Activated CD8-positive, alpha-beta T cell treated with anti-CD3 and anti-CD28 coated beads for 36 hours (primary cell): ENCODE results near the gene SGCE. TPM values are rescaled to one million over a fixed set of nuclear protein-coding genes. Genes with fewer than 3 reads are reported as not detected.

Source experiments
- ATAC-seq: fragments of 200-7000 bp; cut with Tn5 transposase; one replicate; pipeline ENCODE4 v1.10.0; 2021; ENCODE audit warnings: mild to moderate bottlenecking, moderate library complexity
- CTCF ChIA-PET: fragments of 350-600 bp; sonication (Branson Sonifier 250); formaldehyde crosslinking; loops from one replicate; lab custom pipeline; 2021; ENCODE audit warnings: antibody characterized with exemption; lab: Charles Lee
- POLR2A ChIA-PET: fragments of 350-600 bp; sonication (Branson Sonifier 250); formaldehyde crosslinking; loops from one replicate; lab custom pipeline; 2021; ENCODE audit warnings: antibody characterized with exemption; lab: Charles Lee
- DNase-seq: peaks from one replicate; pipeline ENCODE4 v3.0.0-alpha.2; 2020
- H3K27ac Mint-ChIP-seq: one replicate; pipeline ENCODE4 v1.8.0; 2021; ENCODE audit warnings: mild to moderate bottlenecking, mixed read lengths
- H3K27me3 Mint-ChIP-seq: one replicate; pipeline ENCODE4 v1.8.0; 2021; ENCODE audit warnings: mixed read lengths
- H3K36me3 Mint-ChIP-seq: one replicate; pipeline ENCODE4 v1.8.0; 2021; ENCODE audit warnings: low read depth, mixed read lengths
- H3K4me1 Mint-ChIP-seq: one replicate; pipeline ENCODE4 v1.8.0; 2021; ENCODE audit warnings: low read depth, mixed read lengths
- H3K4me3 Mint-ChIP-seq: one replicate; pipeline ENCODE4 v1.8.0; 2021; ENCODE audit warnings: mild to moderate bottlenecking, moderate library complexity, mixed read lengths
- H3K9me3 Mint-ChIP-seq: one replicate; pipeline ENCODE4 v1.8.0; 2021; ENCODE audit warnings: mixed read lengths
- CTCF ChIP-seq: fragments of 200-600 bp; IDR thresholded peaks from one replicate; pipeline ENCODE4 v1.8.0; 2022; ENCODE audit warnings: antibody characterized with exemption, mild to moderate bottlenecking
- intact Hi-C: fragments of 100-400 bp; cut with micrococcal nuclease; formaldehyde crosslinking; loops from one replicate; pipeline ENCODE4 v1.10.0; 2022
- total RNA-seq, 2 experiments: library from RNA; stranded (reverse); gene quantifications; one replicate each; pipeline ENCODE4 v1.2.3, GENCODE V29; 2021

The SGCE gene
- total RNA-seq, 2 experiments from 2014 or later: 0.56 TPM; not detected in 1

DNA sequence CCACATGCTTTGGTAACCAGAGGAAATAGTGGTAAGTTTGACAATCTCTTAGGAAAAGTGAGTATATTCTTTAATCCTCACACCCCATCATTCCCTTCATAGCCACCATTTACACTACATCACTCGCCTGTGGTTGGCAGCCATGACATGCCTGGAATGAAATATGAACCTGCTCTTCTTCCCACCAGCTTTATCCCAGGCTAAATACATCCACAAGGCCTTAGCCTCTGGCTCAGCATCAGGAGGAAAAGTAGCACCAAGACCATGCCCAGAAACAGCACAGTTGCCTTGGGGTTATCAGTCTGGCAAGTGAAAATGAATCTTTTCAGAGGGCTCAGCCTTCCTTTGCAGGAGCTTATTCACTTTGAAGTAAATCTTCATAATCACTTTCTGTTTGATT, 40.3 kb downstream of the SGCE start:
- no peak overlapping the region for H3K27ac Mint-ChIP-seq
- H3K4me1 Mint-ChIP-seq: peaks cover 2% of the 10 kb centered on the region
- H3K27me3 Mint-ChIP-seq: peaks cover 9% of the 10 kb centered on the region
- POLR2A ChIA-PET: no interaction called here
- intact Hi-C loops: no loop called here
- ATAC-seq (no peak), DNase-seq (no peak)
- H3K36me3 Mint-ChIP-seq: no peaks in the 10 kb centered on the region
- no peak overlapping the region for H3K4me3 Mint-ChIP-seq
- H3K9me3 Mint-ChIP-seq: peaks cover 1% of the 10 kb centered on the region
- TF ChIP-seq CTCF: no peak
- CTCF ChIA-PET: no interaction called here

GRCh38 chr7:94612661-94613060, 43.3 kb downstream of the SGCE start:
- H3K27me3 Mint-ChIP-seq: peaks cover 10% of the 10 kb centered on the region
- TF ChIP-seq CTCF: no peak
- H3K4me3 Mint-ChIP-seq: no peak overlapping the region
- no peaks in the 10 kb centered on the region for H3K4me1 Mint-ChIP-seq
- ChIA-PET CTCF (no interaction called here), POLR2A (no interaction called here)
- ATAC-seq (no peak), DNase-seq (no peak)
- intact Hi-C loops: no loop called here
- no peak overlapping the region for H3K27ac Mint-ChIP-seq
- peaks cover 10% of the 10 kb centered on the region for H3K9me3 Mint-ChIP-seq
- H3K36me3 Mint-ChIP-seq: no peaks in the 10 kb centered on the region

DNA sequence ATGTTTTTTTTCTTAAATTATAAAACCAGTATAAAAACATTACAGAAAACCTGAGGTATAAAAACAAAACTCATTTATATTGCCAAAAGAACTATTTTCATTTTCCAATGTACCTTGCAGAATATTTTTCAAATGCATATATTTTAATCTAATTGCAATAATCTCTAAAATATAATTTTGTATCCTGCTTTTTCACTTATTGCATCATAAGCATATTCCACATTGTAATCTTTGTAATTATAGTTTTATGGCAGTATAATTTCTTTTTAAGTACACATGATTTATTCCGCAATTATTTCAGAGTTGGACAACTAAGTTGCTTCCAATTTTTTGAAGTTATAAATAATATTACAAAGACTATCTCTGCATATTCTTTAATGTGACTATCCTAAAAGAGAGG, 43.7 kb downstream of the SGCE start:
- ATAC-seq (no peak), DNase-seq (no peak)
- Mint-ChIP-seq H3K4me3 (no peak overlapping the region), H3K27me3 (peaks cover 11% of the 10 kb centered on the region), H3K4me1 (no peaks in the 10 kb centered on the region), H3K27ac (no peak overlapping the region), H3K9me3 (peaks cover 10% of the 10 kb centered on the region), H3K36me3 (no peaks in the 10 kb centered on the region)
- ChIA-PET CTCF (no interaction called here), POLR2A (no interaction called here)
- intact Hi-C loops: no loop called here
- no peak for TF ChIP-seq CTCF

- Mint-ChIP-seq H3K27me3 (peaks cover 16% of the 10 kb centered on the region), H3K4me3 (no peak overlapping the region), H3K9me3 (peaks cover 23% of the 10 kb centered on the region), H3K4me1 (peaks cover 4% of the 10 kb centered on the region), H3K36me3 (peaks cover 1% of the 10 kb centered on the region), H3K27ac (no peak overlapping the region)
- TF ChIP-seq CTCF: no peak
- no peak for ATAC-seq
- intact Hi-C loops: no loop called here
- ChIA-PET POLR2A (no interaction called here), CTCF (no interaction called here)
- DNase-seq: no peak
These were observed 46.4 kb downstream of the SGCE start for GRCh38 chr7:94609561-94609960.

DNA sequence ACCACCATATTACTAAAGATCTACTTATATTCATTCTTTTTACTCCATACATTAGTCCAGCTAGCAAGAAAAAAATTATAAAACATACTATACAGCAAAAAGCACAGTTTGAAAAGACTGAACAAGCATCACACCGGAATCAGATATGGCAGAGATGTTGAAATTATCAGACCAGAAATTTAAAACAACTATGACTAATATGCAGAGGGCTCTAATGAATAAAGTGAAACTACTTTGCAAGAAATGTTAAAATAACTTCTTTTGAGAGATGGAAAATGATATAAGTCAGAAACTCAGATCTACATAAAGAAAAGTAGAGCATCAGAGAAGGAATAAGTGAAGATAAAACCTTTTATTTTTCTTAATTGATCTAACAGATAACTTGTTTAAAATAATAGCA, 50.9 kb downstream of the SGCE start:
- Mint-ChIP-seq H3K27me3 (peaks cover 11% of the 10 kb centered on the region), H3K27ac (no peak overlapping the region), H3K9me3 (peaks cover 19% of the 10 kb centered on the region), H3K36me3 (peaks cover 1% of the 10 kb centered on the region), H3K4me1 (peaks cover 4% of the 10 kb centered on the region), H3K4me3 (no peak overlapping the region)
- CTCF ChIA-PET: no interaction called here
- DNase-seq: no peak
- intact Hi-C loops: no loop called here
- POLR2A ChIA-PET: no interaction called here
- TF ChIP-seq CTCF: no peak
- ATAC-seq: no peak
